Measurements from ENCODE around the gene CENPX.

- TF ChIP-seq, protein P1, sequence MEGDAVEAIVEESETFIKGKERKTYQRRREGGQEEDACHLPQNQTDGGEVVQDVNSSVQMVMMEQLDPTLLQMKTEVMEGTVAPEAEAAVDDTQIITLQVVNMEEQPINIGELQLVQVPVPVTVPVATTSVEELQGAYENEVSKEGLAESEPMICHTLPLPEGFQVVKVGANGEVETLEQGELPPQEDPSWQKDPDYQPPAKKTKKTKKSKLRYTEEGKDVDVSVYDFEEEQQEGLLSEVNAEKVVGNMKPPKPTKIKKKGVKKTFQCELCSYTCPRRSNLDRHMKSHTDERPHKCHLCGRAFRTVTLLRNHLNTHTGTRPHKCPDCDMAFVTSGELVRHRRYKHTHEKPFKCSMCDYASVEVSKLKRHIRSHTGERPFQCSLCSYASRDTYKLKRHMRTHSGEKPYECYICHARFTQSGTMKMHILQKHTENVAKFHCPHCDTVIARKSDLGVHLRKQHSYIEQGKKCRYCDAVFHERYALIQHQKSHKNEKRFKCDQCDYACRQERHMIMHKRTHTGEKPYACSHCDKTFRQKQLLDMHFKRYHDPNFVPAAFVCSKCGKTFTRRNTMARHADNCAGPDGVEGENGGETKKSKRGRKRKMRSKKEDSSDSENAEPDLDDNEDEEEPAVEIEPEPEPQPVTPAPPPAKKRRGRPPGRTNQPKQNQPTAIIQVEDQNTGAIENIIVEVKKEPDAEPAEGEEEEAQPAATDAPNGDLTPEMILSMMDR (IDR thresholded peaks at IDR 0.05; ENCODE audit: low read depth, low read length, poor library complexity, severe bottlenecking), result no peak
- TF ChIP-seq EZH2phosphoT487 (IDR thresholded peaks at IDR 0.05; ENCODE audit: borderline replicate concordance, low read length), result no peak
These were observed 11.8 kb upstream of the CENPX start for GRCh38 chr17:82034371-82035011.

All from DOHH2 (cell line).